MCF 10A (cell line): ENCODE measurements around the gene PALM. TPM values are rescaled to one million over a fixed set of nuclear protein-coding genes. Genes with fewer than 3 reads are reported as not detected.

ENCODE experiments used
- BruUV-seq: library from RNA; stranded (reverse); fragments of 400-500 nt; replicated peaks from 2 replicates; lab custom pipeline; 2021; lab: Mats Ljungman, UMichigan
- CTCF ChIA-PET: fragments of 300-600 bp; sonication (Branson Sonifier 250); formaldehyde crosslinking; extraction: SDS; loops from one replicate; lab custom pipeline; 2021; ENCODE audit warnings: antibody characterized with exemption, inconsistent platforms; lab: Yijun Ruan, JAX
- POLR2A ChIA-PET: fragments of 300-600, 350-650 bp; sonication (Branson Sonifier 250); formaldehyde crosslinking; extraction: SDS; loops from one replicate; lab custom pipeline; 2020; ENCODE audit warnings: antibody characterized with exemption, inconsistent platforms; lab: Yijun Ruan, JAX
- DNase-seq: peaks from one replicate; pipeline ENCODE4 v3.0.0-alpha.2; 2018; ENCODE audit not compliant: unreplicated experiment
- H3K27ac Mint-ChIP-seq: one replicate; pipeline ENCODE4 v1.8.0; 2022; ENCODE audit warnings: mild to moderate bottlenecking, low read depth, mixed read lengths; ENCODE audit not compliant: unreplicated experiment
- H3K27me3 Mint-ChIP-seq: one replicate; pipeline ENCODE4 v1.8.0; 2022; ENCODE audit warnings: mixed read lengths; ENCODE audit not compliant: insufficient read depth, unreplicated experiment
- H3K36me3 Mint-ChIP-seq: one replicate; pipeline ENCODE4 v1.8.0; 2022; ENCODE audit warnings: mild to moderate bottlenecking, moderate library complexity, mixed read lengths; ENCODE audit not compliant: insufficient read depth, unreplicated experiment
- H3K4me1 Mint-ChIP-seq: one replicate; pipeline ENCODE4 v1.8.0; 2022; ENCODE audit warnings: mixed read lengths; ENCODE audit not compliant: insufficient read depth, unreplicated experiment
- H3K4me3 Mint-ChIP-seq: one replicate; pipeline ENCODE4 v1.8.0; 2022; ENCODE audit warnings: mild to moderate bottlenecking, moderate library complexity, mixed read lengths; ENCODE audit not compliant: unreplicated experiment
- H3K9me3 Mint-ChIP-seq: one replicate; pipeline ENCODE4 v1.8.0; 2022; ENCODE audit warnings: mixed read lengths; ENCODE audit not compliant: unreplicated experiment
- intact Hi-C: fragments of 100-400 bp; cut with micrococcal nuclease; formaldehyde crosslinking; loops from 2 replicates; pipeline ENCODE4 v1.14.1; 2022
- total RNA-seq: library from RNA; stranded (reverse); gene quantifications from 2 replicates; pipeline ENCODE4 v1.2.3, GENCODE V29; 2022
- TF ChIP-seq, protein P1 (sequence below): fragments of 200-600 bp; IDR thresholded peaks from one replicate; pipeline ENCODE4 v1.8.0; 2022; ENCODE audit warnings: antibody characterized with exemption, mild to moderate bottlenecking; ENCODE audit not compliant: unreplicated experiment

Gene PALM
- total RNA-seq, 1 experiment from 2014 or later, result 0.44 TPM

DNA sequence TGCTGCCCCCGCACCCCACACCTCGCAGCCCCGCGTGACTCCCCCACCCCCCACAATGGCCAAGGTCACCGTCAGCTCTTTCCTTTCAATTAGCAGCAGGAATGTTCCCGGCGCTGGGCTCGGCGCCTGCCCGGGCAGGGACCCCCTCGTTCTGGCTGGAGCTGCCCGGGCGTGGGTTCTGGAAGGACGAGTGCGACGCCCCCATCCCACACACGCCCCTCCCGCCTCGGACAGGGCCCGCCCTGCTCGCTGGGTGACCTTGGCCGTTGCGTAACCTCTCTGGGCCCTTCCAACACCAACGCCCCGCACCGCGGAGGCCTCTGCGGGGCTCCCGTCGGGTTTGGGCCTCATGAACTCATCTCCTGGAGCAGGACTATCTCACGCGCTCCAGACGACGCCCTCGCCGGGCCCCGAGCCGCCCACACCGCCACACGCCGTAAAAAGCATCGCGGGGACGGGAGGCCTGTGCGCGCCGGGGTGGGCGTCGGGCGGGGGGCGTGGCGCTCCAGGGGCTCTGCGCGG lies 10.3 kb downstream of the PALM start:
- TF ChIP-seq, protein P1, sequence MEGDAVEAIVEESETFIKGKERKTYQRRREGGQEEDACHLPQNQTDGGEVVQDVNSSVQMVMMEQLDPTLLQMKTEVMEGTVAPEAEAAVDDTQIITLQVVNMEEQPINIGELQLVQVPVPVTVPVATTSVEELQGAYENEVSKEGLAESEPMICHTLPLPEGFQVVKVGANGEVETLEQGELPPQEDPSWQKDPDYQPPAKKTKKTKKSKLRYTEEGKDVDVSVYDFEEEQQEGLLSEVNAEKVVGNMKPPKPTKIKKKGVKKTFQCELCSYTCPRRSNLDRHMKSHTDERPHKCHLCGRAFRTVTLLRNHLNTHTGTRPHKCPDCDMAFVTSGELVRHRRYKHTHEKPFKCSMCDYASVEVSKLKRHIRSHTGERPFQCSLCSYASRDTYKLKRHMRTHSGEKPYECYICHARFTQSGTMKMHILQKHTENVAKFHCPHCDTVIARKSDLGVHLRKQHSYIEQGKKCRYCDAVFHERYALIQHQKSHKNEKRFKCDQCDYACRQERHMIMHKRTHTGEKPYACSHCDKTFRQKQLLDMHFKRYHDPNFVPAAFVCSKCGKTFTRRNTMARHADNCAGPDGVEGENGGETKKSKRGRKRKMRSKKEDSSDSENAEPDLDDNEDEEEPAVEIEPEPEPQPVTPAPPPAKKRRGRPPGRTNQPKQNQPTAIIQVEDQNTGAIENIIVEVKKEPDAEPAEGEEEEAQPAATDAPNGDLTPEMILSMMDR, result no peak
- H3K27me3 Mint-ChIP-seq, result no peaks in the 10 kb centered on the region
- ChIA-PET POLR2A (no interaction called here), CTCF (no interaction called here)
- H3K36me3 Mint-ChIP-seq, result no peaks in the 10 kb centered on the region
- H3K4me1 Mint-ChIP-seq, result no peaks in the 10 kb centered on the region
- BruUV-seq, result no TSS peak
- DNase-seq, result no peak
- H3K27ac Mint-ChIP-seq, result no peak overlapping the region
- H3K9me3 Mint-ChIP-seq, result peaks cover 9% of the 10 kb centered on the region
- intact Hi-C loops, result no loop called here
- H3K4me3 Mint-ChIP-seq, result no peak overlapping the region

DNA sequence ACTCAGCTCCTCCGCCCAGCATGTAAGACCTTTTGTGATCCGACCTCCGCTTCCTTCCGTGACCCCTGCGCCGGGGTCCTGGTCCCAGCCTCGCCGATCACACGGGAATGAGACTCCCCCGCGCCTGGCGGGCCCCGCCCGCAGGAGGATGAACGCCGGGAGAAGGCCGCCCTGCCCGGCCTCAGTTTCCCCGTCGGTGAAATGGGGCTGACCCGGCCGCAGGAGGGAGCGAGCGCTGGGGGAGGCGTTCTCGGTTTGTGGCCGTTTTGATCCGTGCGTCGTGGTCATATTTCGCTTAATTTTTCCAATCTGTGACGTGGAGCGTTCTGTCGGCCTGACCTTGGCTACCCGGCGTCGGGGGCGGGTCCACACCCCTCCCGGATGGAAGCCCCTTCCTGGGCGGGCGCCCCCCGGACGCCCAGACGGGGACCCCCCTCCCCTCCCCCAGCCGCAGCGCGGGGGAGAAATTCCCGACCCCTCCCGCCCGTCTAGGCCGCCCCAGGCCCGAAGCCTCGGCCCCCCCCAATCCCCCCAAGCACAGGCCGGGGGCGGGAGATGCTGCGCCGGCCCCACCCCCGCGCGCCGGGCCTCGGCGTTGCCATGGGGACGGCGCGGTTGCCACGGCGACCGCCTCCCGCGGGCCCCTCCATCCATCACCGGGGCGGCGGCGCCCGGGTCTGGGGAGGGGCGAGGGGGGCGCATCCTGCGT lies 11.1 kb downstream of the PALM start:
- Mint-ChIP-seq H3K27me3 (no peaks in the 10 kb centered on the region), H3K4me3 (no peak overlapping the region), H3K27ac (no peak overlapping the region), H3K9me3 (peaks cover 9% of the 10 kb centered on the region), H3K4me1 (no peaks in the 10 kb centered on the region), H3K36me3 (no peaks in the 10 kb centered on the region)
- no TSS peak for BruUV-seq
- no peak for DNase-seq
- ChIA-PET POLR2A (no interaction called here), CTCF (no interaction called here)
- TF ChIP-seq, protein P1, result no peak
- intact Hi-C loops, result no loop called here

GRCh38 chr19:720345-721160 lies 11.8 kb downstream of the PALM start:
- H3K27me3 Mint-ChIP-seq, result no peaks in the 10 kb centered on the region
- H3K4me1 Mint-ChIP-seq, result no peaks in the 10 kb centered on the region
- DNase-seq, result no peak
- BruUV-seq, result no TSS peak
- H3K4me3 Mint-ChIP-seq, result no peak overlapping the region
- TF ChIP-seq, protein P1, result no peak
- peaks cover 4% of the 10 kb centered on the region for H3K9me3 Mint-ChIP-seq
- ChIA-PET POLR2A (no interaction called here), CTCF (no interaction called here)
- intact Hi-C loops, result no loop called here
- H3K36me3 Mint-ChIP-seq, result no peaks in the 10 kb centered on the region
- H3K27ac Mint-ChIP-seq, result no peak overlapping the region

DNA sequence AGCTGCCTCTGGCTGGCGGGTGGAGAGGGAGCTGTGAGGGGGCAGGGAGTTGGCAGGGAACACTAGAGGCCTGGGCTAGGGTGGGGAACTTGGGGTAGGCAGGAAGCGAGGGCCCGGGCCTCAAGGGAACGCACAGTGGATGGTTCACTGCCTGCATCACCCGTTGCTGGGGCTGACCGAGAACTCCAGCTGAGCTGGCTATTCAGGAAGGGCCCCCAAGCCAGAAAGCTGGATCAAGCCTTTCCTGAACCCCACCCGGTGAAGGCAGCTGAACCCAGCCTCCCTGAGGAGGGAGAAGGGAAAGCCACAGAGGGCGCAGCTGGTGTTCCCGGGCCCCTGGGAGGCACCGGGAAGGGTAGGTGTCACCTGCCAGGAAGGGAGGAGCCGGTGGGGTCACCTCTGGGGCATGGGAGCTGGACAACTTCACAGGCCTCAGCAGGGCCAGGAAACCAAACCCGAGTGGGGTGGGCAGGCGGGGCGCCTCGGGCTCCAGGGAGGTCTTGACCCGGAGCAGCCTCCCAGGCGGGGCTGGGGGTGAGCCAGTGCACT lies 13.9 kb downstream of the PALM start:
- DNase-seq, result no peak
- Mint-ChIP-seq H3K27me3 (no peaks in the 10 kb centered on the region), H3K36me3 (no peaks in the 10 kb centered on the region), H3K27ac (no peak overlapping the region), H3K4me3 (no peak overlapping the region), H3K4me1 (no peaks in the 10 kb centered on the region), H3K9me3 (no peaks in the 10 kb centered on the region)
- BruUV-seq, result no TSS peak
- POLR2A ChIA-PET, result interaction anchor here (0.9 to 1.0 kb wide), 2 partner anchors 15 to 29 kb away, joined by 3 read pairs; no protein-coding TSS in a partner anchor
- intact Hi-C loops, result no loop called here
- CTCF ChIA-PET, result interaction anchor here (0.7 kb wide), 1 partner anchor 97 kb away, joined by 3 read pairs; no protein-coding TSS in a partner anchor
- TF ChIP-seq, protein P1, result no peak
